CD4-positive, alpha-beta T cell treated with Interleukin-12 subunit alpha and Interleukin-12 subunit beta, for 1 hour (primary cell): Measurements from ENCODE around the gene SEC24C.
"Not testable (repeated sequence)": the region's sequence is repeated elsewhere in the genome, so short reads cannot be mapped to it uniquely, and the experiment has no call there.

Source experiments
- DNase-seq: peaks from one replicate; pipeline ENCODE4 v3.0.0-alpha.2; 2020

Gene SEC24C

GRCh38 chr10:73743905-73744663 is at the start of gene SEC24C:
Gene SEC24C (plus strand): TSS chr10:73744372. CDS start chr10:73746833, 2,461 bp downstream.
- DNase-seq, result peak; percentile 96

- DNase-seq, result not testable (repeated sequence)
These were observed 48.9 kb upstream of the SEC24C start for GRCh38 chr10:73695302-73695701.

GRCh38 chr10:73697675-73698159 is 46.5 kb upstream of the SEC24C start, which contains the start of gene AGAP5:
Gene AGAP5 (minus strand): TSS chr10:73698109. CDS start chr10:73697755, 354 bp downstream.
- DNase-seq, result not testable (repeated sequence)

GRCh38 chr10:73698819-73699218 is 45.4 kb upstream of the SEC24C start:
- not testable (repeated sequence) for DNase-seq

GRCh38 chr10:73703924-73704323 is 40.2 kb upstream of the SEC24C start:
- not testable (repeated sequence) for DNase-seq

GRCh38 chr10:73705506-73706072 is 38.6 kb upstream of the SEC24C start:
- DNase-seq, result not testable (repeated sequence)

GRCh38 chr10:73706488-73706887 is 37.7 kb upstream of the SEC24C start:
- DNase-seq, result not testable (repeated sequence)

- DNase-seq, result not testable (repeated sequence)
These were observed 36.5 kb upstream of the SEC24C start for GRCh38 chr10:73707628-73708027.

GRCh38 chr10:73708122-73708521 is 36.0 kb upstream of the SEC24C start:
- DNase-seq, result not testable (repeated sequence)

- DNase-seq, result not testable (repeated sequence)
These were observed 32.5 kb upstream of the SEC24C start for GRCh38 chr10:73711683-73712082.

GRCh38 chr10:73713912-73714311 is 30.3 kb upstream of the SEC24C start:
- not testable (repeated sequence) for DNase-seq

GRCh38 chr10:73714483-73714882 is 29.7 kb upstream of the SEC24C start:
- not testable (repeated sequence) for DNase-seq

GRCh38 chr10:73715179-73716156 is 28.7 kb upstream of the SEC24C start:
- not testable (repeated sequence) for DNase-seq

GRCh38 chr10:73716251-73716650 is 27.9 kb upstream of the SEC24C start:
- DNase-seq, result no peak

- DNase-seq, result no peak
These were observed 26.6 kb upstream of the SEC24C start for GRCh38 chr10:73717556-73717955.

- not testable (repeated sequence) for DNase-seq
These were observed 23.6 kb upstream of the SEC24C start for GRCh38 chr10:73720561-73720960.

GRCh38 chr10:73723516-73723915 is 20.7 kb upstream of the SEC24C start:
- DNase-seq, result no peak

GRCh38 chr10:73729781-73730152 is 14.4 kb upstream of the SEC24C start:
- peak; percentile 47 for DNase-seq

GRCh38 chr10:73730153-73730906 is 13.8 kb upstream of the SEC24C start:
- DNase-seq, result peak; percentile 92

GRCh38 chr10:73731588-73732375 is 12.4 kb upstream of the SEC24C start:
- DNase-seq, result no peak

GRCh38 chr10:73732426-73732825 is 11.7 kb upstream of the SEC24C start:
- DNase-seq, result no peak
